T47D (cell line): ENCODE measurements around the gene RAB3IP.
"Not testable (repeated sequence)": the region's sequence is repeated elsewhere in the genome, so short reads cannot be mapped to it uniquely, and the experiment has no call there.

Experiments
- DNase-seq, 2 experiments: peaks; one replicate each; pipeline versions ENCODE4 v3.0.0 to v3.0.0-alpha.2; 2011 to 2012; ENCODE audit warnings: low read depth in 1 of 2, low spot score in 1 of 2
- JUND ChIP-seq: IDR thresholded peaks from 2 replicates; pipeline ENCODE4 v1.6.1; 2012; ENCODE audit warnings: low read depth
- in situ Hi-C: cut with HindIII; loops from 2 replicates; pipeline ENCODE4 v1.10.0; 2016; ENCODE audit warnings: low sequenced_read_pairs, low pct_unique_long_range_greater_than_20kb

RAB3IP gene

DNA sequence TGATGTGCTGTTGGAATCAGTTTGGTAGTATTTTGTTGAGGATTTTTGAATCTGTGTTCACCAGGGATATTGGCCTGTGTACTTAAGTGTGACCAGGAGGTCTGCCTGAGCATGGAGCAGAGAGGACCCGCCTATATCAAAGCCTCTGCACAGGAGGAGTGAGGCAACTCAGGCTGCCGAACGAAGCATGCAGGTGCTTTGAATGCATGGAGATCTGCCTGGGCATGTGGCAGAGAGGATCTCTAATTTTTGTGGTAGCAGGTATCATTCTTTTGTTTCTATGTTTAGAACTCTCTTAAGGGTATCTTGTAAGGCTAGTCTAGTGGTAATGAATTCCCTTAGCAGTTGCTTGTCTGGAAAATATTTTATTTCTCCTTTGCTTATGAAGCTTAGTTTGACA, 26.9 kb downstream of the RAB3IP start:
- no peak for DNase-seq
- in situ Hi-C loops = no loop called here
- TF ChIP-seq JUND = no peak

DNA sequence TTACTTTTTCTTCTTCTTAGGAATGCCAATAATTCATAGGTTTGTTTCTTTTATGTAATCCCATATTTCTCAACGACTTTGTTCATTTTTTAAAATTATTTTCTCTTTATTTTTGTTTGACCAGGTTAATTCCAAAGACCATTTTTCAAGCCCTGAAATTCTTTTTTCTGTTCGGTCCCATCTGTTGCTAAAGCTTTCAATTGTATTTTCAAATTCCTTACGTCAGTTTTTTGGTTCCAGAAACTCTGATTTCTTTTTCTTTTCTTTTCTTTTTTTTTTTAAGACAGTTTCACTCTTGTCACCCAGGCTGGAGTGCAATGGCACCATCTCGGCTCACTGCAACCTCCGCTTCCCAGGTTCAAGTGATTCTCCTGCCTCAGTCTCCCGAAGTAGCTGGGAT, 27.6 kb downstream of the RAB3IP start:
- no peak for DNase-seq
- in situ Hi-C loops = no loop called here
- TF ChIP-seq JUND = no peak

DNA sequence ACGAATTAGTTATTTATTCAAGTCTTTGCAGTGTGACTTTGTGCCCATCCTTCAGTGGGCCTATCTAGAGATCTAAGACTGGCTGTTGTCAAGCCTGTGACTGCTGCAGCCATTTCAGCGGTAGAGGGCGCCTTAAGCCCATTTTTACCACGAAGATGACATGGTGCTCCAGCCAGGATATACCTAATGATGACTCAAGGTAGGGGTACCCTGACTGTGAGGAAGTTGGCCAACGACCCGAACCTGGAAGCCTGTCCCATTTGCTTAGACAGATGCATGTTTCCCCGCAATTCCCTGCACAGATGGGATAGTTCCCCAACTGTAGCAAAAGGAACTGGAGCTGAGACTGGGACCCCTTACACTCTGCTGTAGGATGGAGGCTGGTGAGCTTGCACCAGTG, 41.3 kb downstream of the RAB3IP start:
- peak in 1 of 2 experiments; percentile 56 for DNase-seq
- no peak for TF ChIP-seq JUND
- in situ Hi-C loops = no loop called here

DNA sequence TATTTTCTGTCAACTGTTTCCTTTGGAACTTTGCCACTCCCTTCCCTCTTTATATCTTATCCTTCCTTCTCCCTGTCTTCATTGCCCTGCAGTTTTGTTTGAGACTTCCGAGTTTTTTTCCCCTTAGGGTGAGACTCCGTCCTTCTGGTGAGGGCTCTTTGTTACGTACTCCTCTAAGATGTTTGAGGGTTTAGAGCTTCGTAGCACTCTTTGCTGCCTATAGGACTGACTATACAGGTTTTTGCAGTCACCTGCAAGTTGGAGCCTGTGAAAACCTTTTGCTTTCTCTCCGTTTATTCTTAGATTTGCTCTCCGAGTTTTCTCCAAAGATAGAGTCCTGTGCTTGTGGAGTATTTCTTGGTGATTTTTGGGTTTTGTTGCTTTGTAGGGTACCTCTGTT, 44.7 kb downstream of the RAB3IP start:
- TF ChIP-seq JUND = no peak
- in situ Hi-C loops = no loop called here

DNA sequence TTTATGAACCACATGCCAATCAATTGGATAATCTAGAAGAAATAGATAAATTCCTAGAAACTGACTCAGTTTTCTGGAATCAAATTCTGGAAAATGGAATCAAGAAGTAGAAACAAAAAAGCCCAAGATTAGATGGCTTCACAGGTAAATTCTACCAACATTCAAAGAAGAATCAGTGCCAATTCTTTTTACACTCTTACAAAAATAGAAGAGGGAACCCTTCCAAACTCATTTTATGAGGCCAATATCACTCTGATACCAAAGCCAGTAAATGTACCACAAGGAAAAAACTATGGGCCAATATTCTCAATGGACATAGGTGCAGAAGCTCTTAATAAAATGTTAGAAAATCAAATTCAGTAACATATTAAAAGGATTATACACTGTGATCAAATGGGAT, 50.7 kb downstream of the RAB3IP start:
- no peak for DNase-seq
- TF ChIP-seq JUND = no peak
- in situ Hi-C loops = no loop called here

More for the DNA sequence above, 44.7 kb downstream of the RAB3IP start:
- peak in 1 of 2 experiments; percentile 26 for DNase-seq

DNA sequence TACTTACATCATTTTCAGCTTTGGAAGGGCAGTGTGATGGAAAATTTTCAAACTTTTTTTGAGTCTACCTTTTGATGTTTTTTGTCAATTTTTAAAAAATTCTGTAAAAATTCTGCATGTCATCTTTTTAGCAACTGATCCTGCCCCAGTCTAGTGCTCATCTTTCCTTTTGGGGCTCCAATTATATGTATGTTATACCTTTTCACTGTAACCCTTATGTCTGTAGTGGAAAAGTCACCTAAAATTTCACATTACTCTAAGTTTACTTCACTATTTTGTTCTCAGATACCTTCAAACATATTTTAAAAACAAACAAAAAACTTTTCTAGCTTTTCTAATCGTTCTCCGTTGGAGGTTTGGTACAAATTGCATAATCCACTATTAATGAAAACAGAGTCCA, 53.9 kb downstream of the RAB3IP start:
- DNase-seq = no peak
- TF ChIP-seq JUND = no peak
- in situ Hi-C loops = no loop called here

DNA sequence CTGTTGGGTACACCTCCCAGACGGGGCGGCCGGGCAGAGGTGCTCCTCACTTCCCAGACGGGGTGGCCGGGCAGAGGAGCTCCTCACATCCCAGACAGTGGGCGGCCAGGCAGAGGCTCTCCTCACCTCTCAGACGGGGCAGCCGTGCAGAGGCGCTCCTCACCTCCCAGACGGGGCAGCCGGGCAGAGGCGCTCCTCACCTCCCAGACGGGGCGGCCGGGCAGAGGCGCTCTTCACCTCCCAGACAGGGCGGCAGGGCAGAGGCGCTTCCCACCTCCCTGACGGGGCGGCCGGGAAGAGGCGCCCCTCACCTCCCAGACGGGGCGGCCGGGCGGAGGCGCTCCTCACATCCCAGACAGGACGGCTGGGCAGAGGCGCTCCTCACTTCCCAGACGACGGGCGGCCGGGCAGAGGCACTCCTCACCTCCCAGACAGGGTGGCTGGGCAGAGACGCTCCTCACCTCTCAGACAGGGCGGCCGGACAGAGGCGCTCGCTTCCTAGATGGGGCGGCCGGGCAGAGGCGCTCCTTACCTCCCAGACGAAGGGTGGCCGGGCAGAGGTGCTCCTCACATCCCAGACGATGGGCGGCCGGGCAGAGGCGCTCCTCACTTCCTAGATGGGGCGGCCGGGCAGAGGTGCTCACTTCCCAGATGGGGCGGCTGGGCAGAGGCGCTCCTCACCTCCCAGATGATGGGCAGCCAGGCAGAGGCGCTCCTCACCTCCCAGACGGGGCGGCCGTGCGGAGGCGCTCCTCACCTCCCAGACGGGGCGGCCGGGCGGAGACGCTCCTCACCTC, 68.6 kb downstream of the RAB3IP start:
- DNase-seq, in situ Hi-C loops: not testable (repeated sequence)

DNA sequence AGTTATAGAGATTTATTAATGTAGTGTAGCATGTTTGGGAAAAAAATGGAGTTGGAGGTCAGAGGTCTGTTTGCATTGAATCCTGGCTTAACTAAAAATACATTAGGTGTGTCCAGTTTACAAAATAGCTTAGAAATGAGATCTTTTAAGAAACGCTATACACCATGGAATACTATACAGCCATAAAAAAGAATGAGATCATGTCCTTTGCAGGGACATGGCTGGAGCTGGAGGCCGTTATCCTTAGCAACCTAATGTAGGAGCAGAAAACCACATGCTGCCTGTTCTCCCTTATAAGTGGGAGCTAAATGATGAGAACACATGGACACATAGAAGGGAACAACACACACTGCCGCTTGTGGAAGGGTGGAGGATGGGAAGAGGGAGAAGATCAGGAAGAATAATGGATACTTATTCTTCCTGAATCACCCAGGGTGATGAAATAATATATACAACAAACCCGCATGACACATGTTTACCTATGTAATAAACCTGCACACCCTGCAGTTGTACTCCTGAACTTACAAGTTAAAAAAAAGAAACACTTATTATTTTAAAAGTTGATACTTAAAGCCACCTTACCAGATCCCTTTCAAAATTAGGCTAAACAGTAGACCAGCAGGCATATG, 72.3 kb downstream of the RAB3IP start:
- no peak for TF ChIP-seq JUND
- in situ Hi-C loops = no loop called here
- no peak for DNase-seq

DNA sequence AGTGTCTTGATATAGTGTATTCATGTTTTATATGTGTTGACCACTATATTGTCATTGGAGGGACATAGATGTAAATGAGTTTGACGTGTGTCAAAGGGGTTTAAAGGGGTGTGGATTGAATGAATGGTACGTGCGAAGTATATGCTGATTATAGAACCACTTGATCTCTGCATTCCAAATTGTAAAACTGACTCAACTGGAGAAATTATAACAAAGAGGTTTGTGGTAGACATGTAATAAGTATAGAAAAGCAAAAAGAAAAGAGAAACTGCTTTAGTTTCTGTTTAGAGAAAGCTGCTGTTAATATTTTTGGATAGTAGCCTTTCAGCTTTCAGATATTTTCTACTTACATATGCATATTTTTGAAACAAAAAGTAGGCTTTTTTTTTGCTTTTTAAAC, 77.4 kb downstream of the RAB3IP start:
- DNase-seq = no peak
- no peak for TF ChIP-seq JUND
- in situ Hi-C loops = no loop called here

DNA sequence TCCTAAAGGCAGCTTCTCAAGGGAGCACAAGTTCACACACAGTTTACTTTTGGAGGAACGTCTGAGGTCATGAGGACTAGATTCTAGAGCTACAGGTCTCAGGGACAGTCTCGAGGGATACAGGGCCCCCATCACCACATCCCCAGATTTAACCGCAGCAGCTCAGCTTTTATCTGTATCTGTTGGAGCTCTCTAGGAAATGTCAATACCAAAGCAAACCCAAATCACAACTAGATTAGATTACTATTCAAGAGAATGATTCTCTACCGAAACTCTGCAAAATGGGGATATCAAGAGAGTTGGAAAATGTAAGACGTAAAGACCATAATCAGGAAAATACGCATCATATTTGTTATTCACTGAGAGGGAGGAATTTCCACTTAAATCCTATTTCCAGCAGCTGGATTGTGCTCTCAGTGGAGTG, 82.4 kb downstream of the RAB3IP start:
- in situ Hi-C loops = no loop called here
- no peak for DNase-seq
- TF ChIP-seq JUND = no peak

DNA sequence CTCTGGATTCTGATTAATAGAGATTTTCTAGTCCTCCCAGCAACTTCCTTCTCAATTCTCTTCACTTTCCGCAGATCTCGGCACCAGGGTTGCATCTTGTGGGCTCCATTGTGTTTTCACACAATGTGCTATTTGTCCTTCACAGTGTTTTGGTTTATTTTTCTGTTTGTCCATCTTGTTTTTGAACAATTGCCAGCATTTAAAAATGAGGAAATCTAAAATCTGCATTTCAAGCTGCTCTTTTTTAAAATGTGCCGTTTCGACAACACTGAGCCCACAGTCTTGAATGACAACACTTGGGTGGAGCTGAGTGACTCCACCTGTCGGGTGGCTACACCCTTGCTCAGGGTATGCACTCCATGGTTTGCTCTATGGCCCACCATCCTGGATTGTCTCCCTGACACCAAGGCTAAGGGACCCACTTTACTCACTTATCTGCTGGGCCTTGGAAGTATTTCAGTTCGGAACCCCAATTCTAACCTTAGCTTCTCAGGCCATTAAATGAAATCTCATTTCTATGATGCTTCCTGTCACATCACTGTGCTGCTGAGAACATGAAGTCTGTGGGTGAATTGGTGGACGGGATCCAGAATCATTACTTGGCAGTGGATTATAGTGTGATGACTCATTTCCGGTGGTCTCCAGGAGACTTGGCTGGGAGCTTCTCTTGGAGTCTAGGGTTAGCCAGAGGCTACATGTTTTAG, 82.9 kb downstream of the RAB3IP start:
- no peak for DNase-seq
- in situ Hi-C loops = no loop called here
- TF ChIP-seq JUND = no peak

DNA sequence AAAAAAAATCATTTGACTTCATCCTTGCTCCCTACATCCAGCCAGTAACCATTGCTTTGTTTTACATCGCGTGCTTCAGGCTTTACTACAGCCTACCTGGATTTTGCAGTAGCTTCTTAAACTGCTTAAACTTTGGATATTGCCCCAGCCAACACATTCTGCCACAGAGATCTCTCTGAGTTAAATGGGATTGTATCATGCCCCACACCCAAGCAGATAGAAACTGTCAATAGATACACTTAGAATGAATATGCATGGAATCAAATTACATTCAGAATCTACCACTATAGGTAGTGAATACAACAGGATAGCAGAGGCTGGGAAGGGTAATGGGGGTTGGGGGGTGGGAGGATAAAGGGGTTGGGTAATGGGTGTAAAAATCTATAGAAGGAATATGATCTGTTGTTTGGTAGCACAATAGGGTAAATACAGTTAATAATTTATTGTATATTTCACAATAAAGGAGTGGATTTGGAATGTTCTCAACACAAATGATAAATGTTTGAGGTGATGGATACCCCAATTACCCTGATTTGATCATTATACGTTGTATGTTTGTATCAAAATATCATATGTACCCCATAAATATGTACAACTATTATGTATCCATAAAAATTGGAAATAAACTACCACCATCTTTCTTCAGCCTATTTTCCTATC, 83.7 kb downstream of the RAB3IP start:
- in situ Hi-C loops = no loop called here
- no peak for TF ChIP-seq JUND
- DNase-seq = no peak

DNA sequence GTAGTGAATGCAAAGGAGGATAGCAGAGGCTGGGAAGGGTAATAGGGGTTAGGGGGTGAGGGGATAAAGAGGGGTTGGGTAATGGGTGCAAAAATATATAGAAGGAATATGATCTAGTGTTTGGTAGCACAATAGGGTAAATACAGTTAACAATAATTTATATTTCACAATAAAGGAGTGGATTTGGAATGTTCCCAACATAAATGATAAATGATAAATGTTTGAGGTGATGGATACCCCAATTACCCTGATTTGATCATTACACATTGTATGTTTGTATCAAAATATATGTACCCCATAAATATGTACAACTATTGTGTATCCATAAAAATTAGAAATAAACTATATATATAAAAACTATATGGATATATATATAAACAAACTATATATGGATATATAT, 85.4 kb downstream of the RAB3IP start:
- no peak for TF ChIP-seq JUND
- DNase-seq = no peak
- in situ Hi-C loops = no loop called here
